SKM-1 treated with dmso at 0.1 percent for 144 hours (cell line): ENCODE measurements around the gene SH3BP5L.
"Not testable (repeated sequence)": the region's sequence is repeated elsewhere in the genome, so short reads cannot be mapped to it uniquely, and the experiment has no call there.

Source experiments
- DNase-seq: peaks from one replicate; lab custom pipeline; 2025; ENCODE audit not compliant: unreplicated experiment; lab: John Stamatoyannopoulos, UW

The SH3BP5L gene

DNA sequence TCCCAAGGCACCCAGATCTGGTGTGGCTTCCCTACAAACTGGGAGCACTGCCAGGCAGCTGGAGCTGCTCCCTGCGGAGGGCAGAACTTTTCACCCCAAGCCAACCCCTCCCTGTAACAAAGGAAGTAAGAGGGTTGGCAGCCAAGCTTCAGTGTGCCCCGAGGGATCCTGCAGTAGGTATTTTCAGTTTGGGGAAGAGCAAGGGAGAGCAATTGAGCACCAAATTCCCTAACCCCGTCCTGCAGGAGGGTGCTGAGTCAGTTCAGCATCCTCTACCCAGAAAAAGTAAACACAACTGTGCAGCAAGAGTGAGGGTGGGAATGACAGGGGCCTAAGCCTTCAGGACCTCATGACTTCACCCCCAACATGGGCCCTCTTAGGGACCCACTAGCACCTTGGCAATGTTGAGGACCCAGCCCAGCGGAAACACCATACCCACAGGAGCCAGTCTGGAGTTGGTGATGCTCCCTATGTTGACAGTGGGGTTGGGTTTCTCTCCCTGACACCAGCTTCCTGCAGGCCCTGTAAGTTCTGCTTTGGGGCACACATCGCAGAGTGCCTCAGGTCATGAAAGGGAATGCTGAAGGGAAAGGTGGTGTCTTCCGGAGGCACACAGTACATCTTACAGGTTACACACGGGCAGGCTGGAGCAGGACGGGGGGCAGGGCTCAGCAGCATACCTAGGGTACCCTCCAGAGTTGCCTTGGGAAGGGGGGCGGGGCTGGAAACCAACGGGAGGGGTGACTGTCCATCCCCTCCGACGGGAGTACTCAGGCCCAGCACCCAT lies 14.8 kb downstream of the SH3BP5L start:
- no peak for DNase-seq

DNA sequence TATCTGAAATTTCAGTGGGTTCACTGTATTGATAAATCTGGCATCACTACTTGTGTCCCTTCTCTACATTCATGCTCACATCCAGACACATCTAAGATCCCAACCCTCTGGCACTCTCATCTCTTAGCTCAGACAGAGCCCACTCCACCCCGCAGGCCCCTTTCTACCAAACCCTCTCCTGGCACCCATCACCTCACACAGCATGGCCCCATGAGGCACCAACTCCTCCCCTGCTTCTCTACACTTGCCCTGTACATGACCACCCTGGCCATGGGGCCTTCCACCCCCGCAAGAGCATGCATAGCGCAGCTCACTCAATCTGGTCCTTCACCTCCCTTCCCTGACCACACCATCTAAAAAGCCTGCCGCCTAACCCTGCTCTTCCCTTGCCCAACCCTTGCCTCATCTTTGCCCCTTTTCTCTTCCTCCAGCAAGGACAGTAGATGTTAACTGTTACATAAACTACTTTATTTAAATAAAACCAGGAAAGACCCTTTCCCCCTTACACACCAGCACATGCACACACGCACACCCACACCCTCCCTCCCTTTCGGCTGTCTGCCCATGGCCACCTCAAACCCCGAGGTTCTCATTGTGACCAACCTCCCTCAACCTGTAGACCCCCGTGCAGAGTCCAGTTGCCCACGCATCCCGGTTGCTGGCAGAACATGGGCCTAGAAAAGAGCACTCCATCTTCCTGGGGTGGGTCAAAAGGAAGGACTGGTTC lies 15.6 kb downstream of the SH3BP5L start:
- DNase-seq = no peak

DNA sequence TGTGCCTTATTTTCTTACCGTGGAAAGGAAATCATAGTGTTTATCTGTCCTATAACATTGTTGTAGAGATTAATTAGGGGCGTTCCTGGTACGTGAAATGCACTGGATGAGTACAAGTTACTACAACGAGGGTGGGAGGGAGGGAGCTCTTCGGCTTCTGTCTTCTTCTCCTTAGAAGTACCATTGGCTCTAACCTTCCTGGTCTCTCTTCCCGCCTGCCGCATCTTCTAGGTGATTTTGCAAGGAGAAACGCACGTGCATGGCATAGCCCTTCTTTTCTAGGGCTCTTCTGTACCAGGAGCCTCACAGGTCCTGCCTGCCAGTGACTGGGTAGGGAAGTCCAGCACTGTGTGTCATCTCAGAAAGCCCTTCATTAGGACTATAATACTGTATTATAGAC lies 16.8 kb downstream of the SH3BP5L start:
- DNase-seq = no peak

DNA sequence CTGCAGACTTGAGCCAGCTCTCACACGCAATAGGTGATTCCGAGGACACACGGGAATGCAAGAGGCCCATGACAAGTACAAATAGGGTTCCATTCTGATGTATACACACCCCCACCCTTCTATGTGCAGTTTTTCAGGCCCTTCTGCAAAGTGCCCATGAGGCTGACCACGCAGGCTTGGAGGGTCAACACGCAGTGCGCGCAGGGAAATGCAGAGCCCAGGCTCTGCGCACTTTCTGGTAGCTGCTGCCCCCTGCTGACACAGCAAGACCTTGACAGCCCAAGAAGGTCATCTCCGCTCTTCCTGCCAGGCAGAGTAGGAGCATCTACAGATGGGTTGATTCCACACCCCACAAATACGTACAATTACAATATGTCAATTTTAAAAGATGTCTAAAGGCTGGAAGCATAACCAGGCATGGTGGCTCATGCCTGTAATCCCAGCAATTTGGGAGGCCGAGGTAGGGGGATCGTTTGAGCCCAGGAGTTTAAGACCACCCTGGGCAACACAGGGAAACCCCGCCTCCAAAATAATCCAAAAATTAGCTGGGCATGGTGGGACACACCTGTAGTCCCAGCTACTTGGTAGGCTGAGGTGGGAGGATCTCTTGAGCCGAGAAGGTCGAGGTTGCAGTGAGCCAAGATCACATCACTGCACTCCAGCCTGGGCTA lies 18.5 kb downstream of the SH3BP5L start:
- peak; percentile 76 for DNase-seq

DNA sequence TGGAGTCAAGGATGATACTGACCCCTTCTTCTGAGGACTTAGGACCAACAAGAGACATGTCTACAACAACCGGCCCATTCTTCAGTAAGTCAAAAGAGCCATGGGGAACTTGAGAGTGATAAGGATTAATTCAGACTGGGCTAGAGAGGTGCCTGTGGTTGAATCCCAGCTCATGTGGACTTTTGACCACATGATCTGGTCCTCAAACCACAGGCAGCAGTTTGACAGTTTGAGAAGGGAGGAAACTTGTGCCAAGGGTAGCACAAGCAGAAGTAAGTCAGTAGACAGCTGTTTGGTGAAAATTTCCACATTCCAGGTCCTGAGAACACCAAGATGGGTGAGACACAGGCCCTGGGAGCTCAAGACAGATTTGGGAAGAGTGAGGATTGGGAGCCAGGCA lies 19.8 kb downstream of the SH3BP5L start:
- DNase-seq = peak; percentile 94

DNA sequence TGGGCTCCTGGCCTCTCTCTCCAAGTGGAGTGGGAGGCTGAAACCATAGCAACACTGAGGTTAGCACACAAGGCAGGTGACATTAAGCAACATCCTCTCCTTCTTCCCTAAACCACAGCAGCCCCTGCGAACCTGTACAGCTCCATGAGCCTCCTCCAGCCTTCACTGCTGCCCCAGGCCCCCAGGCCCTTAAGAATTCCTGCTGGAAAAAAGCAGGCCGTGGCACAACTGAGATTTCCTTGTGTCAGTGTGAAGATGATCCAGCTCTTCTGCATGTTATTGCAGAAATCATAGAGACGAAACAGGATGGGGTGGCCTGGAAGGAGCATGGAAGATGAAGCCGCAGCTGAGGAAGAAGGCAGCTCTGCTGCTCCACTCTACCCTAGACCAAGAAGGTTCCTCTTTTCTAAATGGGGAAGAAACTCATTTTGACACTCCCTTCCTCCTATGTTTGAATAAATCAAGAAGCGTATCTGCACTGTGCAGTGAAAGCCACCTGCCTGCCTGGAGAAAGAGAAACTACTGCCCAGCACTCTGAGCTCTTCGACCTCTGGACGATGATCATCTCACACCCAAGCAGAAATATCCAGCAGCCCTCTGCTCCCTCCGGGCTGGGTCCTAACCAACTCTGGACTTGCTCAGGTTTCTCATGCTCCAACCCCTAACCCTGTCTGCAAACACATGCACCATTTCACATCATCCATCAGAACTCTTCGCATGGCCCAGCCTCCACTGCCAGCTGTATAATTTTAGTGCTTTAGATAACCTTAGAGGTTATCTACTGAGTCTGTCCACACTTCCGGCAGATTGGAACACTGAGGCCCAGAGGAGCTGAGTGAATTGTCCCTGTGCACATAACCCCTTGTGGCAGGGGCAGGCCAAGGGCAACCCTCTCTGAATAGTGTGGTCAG lies 20.7 kb downstream of the SH3BP5L start:
- peak; percentile 99 for DNase-seq

DNA sequence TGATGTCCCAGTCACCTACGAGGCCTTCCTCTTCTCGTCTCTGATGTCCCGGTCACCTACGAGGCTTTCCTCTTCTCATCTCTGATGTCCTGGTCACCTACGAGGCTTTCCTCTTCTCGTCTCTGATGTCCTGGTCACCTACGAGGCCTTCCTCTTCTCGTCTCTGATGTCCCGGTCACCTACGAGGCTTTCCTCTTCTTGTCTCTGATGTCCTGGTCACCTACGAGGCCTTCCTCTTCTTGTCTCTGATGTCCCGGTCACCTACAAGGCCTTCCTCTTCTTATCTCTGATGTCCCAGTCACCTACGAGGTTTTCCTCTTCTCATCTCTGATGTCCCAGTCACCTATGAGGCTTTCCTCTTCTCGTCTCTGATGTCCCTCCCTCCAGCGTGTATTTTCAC lies 22.2 kb downstream of the SH3BP5L start:
- DNase-seq = not testable (repeated sequence)

DNA sequence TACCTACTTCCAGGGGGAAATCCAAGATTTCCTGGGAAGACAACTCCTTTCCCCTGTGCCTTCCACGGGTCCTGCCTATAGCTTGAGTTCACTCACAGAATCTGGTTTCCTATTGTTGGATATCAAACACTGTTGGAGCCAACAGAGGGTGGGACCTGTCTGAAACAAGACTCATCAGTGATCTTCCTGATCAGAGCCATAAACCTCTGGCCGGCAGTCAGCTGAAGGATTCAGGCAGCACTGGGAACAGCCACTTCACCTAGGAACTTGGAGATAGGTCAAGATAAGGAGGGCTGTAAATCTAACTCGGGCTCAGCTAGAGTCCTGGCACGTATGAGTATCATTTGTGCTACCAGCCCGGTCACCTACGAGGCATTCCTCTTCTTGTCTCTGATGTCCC lies 23.3 kb downstream of the SH3BP5L start:
- DNase-seq = no peak

DNA sequence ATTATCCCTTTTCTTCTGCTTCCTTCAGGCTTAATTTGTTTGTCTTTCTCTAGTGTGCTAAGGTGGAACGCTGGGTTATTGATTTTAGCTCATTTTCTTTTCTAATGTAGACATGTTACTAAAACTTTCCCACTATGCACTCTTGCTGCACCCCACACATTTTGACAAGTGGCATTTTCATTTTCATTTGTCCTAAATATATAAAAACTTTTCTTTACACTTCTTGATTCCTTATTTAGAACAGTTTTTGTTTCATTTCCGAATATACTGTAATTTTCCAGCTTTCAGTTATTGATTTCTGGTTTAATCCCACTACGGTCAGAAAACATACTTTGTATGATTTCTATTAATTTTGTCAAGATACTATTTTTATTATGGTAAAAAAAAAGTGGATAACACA lies 25.3 kb downstream of the SH3BP5L start:
- no peak for DNase-seq

DNA sequence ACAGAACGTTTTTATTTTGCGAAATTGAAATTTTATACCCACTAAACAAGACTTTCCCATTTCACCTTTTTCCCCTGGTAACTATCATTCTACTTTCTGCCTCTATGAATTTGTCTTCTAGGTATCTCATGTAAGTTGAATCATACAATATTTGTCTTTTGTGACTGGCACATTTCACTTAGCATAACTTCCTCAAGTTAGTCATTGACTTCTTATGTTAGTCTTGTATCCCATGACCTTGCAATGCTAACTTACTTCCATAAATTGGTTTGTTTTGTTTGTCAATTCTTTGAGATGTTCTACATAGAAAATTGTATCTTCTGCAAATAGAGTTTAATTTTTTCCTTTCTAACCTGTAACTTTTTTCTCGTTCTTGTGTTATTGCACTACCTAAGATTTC lies 26.9 kb downstream of the SH3BP5L start:
- no peak for DNase-seq

DNA sequence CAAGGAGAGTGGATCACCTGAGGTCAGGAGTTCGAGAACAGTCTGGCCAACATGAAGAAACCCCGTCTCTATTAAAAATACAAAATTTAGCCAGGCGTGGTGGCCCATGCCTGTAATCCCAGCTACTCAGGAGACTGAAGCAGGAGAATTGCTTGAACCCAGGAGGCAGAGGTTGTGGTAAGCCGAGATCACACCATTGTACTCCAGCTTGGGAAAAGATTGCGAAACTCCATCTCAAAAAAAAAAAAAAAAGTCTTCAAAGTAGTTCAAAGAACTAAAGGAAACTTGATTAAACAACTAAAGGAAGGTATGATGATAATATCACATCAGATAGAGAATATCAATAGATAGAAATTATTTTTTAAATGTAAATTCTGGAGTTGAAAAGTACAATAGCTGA lies 31.1 kb downstream of the SH3BP5L start:
- not testable (repeated sequence) for DNase-seq

DNA sequence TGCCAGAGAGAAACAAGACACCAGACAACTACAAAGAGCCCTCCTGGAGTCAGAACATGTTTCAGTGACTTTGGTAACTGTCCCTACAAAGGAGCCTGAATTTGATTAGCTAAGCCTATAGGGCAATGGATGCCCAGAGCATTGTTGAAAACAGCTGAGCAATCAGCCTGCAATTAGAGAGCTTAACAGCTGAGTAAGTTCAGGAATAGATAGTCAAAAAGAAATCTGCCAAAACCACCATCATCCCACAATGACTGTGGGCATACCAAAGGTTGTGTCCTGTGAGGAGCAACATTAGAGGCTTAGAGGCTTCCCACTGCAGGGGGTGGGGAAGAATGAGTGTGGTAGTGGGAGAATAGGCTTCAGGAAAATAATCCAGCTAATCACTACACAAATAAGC lies 32.1 kb downstream of the SH3BP5L start:
- DNase-seq = no peak

DNA sequence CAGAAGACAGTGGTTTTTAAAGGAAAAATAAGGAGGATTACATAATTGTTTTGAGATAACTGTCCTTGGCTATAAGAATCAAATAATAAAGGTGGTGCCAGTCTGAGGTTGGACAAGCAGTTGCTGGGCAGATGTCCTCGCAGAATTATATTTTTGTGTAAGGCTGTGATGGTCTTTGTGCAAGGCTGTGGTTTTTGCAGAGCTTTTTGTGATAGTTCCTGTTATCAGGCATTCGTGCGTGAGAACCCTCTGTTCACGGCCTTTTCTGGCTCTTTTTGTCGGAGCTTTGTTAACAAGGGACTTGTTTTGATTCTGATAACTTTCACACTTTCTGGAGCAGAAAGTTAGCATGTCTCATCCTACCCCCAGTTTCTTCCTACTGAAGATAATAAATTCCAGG lies 33.4 kb downstream of the SH3BP5L start:
- peak; percentile 64 for DNase-seq

DNA sequence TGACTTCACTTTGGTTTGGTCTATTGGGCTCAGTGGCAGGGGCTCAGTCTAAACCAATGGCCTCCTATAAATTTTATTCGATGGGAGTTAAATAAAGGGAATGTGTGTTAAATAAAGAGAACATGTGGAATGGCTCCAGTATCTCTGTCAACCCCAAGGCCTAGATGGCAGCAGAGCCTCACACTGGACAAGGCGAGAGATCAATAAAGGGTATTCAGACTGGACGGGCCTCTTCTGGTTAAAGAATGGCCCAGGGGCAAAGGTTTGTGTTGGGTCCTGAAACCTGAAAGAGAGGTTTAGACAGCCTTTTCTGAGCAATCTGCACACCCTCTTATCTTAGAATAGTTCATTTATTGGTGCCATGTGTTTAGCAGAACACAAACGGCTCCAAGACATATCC lies 34.7 kb downstream of the SH3BP5L start:
- DNase-seq = no peak

DNA sequence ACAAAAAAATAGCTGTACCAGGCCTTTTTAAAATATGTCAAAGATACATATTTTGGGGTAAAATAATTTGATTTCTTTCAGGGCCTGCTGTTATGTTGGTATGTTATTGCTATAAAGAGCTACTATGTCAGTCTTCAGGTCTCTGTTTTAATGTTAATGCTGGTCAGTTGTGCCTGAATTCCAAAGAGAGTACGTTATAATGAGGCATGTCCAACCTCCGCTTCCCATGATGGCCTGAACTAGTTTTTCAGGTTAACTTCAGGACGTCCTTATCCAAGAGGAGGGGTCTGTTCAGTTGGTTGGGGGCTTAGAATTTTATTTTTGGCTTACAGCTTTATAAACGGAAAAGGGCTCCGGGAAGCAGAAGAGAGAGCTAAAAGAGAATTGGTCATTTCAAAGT lies 35.3 kb downstream of the SH3BP5L start:
- DNase-seq = no peak

DNA sequence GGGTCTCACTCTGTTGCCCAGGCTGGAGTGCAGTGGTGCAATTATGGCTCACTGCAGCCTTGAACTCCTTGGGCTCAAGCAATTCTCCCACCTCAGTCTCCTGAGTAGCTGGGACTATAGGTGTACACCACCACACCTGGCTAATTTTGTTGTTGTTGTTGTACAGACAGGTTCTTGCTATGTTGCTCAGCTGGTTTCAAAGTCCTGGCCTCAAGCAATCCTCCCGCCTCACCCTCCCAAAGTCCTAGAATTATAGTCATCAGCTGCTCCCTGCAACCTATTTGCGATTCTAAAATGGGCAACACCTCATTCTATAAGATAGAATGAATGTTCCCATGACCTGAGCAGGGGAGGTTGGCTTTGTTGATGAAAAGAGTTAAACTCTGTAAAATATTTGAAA lies 36.4 kb downstream of the SH3BP5L start:
- DNase-seq = not testable (repeated sequence)

DNA sequence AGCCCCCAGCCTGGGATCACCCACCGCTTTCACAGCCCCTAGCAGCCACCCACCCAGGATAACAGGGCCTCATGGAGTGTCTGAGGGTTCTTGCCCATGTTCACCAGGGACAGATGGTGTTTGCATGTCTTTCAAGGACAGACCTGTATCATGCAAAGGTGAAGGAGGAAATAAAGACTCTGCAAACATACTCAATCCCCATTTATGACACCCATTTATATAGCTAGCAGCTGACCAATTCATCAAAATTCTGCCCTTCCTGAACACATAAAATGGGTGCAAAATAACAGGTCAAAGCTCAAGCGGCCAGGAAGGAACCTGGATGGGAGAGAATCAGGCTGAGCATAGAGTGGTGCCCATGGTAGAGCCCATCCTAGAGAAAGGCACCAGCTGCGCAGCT lies 37.4 kb downstream of the SH3BP5L start:
- no peak for DNase-seq

DNA sequence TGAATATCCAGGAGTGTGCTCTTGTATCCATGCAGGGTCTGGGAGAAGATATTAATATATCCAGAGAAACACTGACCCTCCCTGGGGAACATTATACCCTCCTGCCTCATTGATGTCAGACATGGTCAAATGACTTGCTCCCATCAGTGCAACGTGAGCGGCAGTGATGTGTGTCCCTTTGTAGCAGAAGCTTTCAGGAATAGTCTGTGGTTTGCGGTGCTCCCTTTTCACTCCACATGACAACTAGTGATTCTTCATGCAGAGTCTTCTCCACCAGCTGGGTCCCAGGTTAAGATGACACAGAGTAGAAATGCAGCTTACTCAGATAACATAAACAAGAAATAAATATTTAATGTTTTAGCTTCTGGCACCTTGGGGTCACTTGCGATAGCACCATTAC lies 38.3 kb downstream of the SH3BP5L start:
- no peak for DNase-seq

DNA sequence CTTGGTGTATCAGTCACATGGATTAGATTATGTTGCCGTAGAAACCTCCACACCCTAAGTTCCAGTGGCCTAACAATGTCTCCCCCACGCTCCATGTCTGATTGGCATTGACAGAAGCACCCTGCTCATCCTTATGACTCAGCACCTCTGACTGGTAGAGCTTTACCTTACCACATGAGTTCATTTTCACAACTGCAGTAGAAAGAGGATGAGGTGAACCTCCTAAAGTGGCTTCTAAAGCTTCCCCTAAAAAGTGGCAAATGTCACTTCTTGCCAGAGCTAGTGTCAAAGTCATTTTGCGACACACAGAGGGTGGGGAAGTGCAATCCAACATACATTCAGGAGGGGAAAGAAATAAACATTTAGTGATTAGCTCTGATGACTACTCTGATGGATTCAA lies 39.6 kb downstream of the SH3BP5L start:
- DNase-seq = peak; percentile 83

DNA sequence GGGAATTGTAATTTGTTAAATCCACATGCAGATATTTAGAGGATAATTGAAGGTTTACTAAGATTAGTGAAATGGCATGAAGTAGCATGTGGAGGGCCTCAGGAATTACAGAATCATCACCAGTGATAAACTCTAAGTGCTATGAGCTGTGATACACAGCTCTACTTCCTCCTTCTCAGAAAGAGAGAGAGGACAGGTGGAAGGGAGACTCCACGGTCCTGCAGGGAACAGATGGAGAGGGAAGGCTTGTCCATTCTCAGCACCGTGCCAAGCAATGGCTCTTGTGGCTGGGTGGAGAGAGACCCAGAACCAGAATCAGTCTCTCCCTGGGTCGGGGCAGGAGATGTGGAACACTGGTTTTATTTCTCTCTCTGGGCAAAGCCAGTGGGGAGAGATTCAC lies 42.3 kb downstream of the SH3BP5L start:
- no peak for DNase-seq
